Stimulated activated CD4-positive, alpha-beta T cell treated with anti-CD3 and anti-CD28 coated beads, Interleukin-15, amount 100 ng/mL, for 48 hours (primary cell): Measurements from ENCODE around the gene ADGRE3.
A peak's percentile ranks its signal among the peaks of the same experiment; 100 is the strongest.

Source experiments
- DNase-seq, 2 donors: peaks; one replicate each; pipeline ENCODE4 v3.0.0-alpha.2; 2020; ENCODE audit warnings: low read depth in 2 of 2

The ADGRE3 gene

DNA sequence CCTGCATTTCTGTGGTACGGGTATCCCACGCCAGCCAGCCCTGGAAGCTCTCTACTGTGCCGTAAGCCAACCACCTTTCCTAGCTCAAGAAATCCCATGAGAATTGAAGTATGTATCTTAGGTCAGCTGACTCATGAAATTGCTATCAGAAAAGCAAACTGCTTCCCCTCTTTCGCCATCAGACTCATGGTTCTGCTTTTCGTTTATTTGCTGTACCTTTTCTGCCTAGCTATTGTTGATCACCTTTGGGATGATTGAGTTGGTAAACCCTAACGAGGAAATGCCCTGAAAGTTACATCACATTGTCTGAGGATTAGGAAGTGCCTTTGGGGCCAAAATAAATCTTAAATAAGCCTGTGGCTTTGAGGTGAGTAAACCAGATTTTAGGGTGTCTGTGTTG lies at the start of gene ADGRE3:
TSS of gene ADGRE3 (minus strand) at position 81 of the 400 bp plus-strand sequence. CDS start at position 7, 74 bp downstream.
- no peak for DNase-seq

- DNase-seq = no peak
Observed at GRCh38 chr19:14722127-14722526, 47.5 kb upstream of the ADGRE3 start.

DNA sequence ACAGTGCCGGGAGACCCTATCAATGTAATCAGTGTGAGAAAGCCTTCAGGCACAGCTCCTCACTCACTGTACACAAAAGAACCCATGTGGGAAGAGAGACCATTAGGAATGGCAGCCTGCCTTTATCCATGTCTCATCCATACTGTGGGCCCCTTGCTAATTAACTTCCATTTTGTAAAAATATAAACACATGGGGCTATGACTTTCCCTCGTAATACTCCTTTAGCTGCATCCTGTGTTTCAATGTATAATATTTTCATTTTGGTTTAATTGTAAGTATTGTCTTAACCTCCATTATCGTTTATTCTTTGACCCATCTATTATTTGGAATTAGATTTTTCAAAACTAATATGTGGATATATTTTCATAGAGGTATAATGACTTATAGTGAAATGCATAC lies 44.5 kb upstream of the ADGRE3 start:
- DNase-seq = no peak

GRCh38 chr19:14718522-14719116 lies 44.0 kb upstream of the ADGRE3 start:
- DNase-seq = no peak

- DNase-seq = no peak
Observed at GRCh38 chr19:14715841-14716240, 41.2 kb upstream of the ADGRE3 start.

DNA sequence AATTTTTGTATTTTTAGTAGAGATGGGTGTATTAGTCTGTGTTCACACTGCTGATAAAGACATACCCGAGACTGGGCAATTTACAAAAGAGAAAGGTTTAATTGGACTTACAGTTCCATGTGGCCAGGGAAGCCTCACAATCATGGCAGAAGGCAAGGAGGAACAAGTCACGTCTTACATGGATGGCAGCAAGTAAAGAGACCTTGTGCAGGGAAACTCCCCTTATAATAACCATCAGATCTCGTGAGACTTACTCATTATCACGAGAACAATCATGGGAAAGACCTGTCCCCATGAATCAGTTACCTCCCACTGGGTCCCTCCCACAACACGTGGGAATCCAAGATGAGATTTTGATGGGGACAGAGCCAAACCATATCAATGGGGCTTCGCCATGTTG lies 29.8 kb upstream of the ADGRE3 start:
- DNase-seq = no peak

DNA sequence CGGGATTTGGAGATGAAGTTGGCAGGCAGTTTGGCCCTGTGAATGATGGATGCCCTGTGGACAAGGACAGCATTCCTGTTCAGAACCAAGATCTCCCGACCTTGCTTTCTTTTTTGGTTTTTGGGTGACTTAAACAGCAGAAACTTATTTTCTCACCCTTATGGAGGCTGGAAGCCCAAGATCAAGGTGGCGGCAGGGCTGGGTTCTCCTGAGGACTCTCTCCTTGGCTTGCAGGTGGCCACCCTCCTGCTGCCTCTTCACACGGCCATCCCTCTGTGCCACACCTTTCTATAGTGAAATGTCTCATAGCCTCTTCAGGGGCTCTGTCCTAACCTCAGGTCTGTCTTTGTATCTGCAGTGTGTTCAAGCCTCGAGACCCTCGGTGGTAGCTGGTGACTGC lies 29.2 kb upstream of the ADGRE3 start:
- DNase-seq = no peak

DNA sequence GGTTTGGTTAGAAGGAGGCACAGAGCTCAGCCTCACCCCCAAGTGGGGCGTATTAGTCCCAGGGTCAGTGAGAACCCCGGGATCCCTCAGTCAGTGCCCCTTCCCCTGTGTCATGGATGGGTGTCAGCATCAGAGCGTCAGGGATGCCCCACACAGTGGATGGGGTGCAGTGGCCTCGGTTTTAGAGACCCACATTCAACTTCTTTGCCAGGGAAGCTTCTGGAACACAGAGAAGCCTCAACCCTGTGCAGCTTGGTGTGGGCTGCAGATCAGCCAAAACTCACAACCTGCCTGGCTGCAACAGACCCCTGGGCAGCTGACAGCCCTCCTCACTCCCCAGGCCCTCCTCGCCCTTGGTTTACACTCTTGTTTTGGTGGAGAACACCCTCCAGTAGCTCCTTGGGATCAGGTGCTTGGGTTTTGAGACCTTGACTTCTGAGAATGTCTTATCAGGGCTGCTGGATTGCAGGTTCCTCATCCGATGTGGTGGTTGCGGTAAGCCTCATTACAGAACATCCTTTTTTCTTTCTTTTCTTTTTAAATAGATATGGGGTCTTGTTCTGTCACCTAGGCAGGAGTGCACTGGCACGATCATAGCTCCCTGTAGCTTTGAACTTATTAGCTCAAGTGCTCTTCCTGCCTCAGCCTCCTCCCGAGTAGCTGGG lies 26.2 kb upstream of the ADGRE3 start:
- no peak for DNase-seq

- DNase-seq = no peak
Observed at GRCh38 chr19:14699641-14700040, 25.0 kb upstream of the ADGRE3 start.

DNA sequence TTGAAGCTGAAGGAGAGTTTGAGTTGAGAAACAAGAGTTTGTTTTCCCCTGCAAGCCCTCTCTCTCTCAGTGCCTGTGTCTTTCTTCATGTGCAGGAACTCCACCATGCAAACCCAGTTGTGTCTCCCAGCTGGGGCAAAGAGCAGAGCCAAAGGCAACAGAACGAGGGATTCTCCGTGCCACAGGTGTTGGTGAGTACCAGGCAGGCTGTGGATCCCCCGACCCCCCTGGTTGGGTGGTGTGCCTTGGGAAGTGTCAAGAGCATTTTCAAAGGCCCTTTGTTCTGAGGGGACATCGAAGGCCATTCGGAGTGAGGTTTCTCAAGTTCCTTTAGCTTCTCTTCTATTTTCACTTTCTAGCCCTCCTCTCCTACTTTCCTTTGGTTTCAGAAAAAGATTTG lies 20.8 kb upstream of the ADGRE3 start:
- DNase-seq = no peak

- no peak for DNase-seq
Observed at GRCh38 chr19:14694641-14695266, 20.1 kb upstream of the ADGRE3 start.

- DNase-seq = peak; percentile 98 to 100
Observed at GRCh38 chr19:14689598-14690503, 15.2 kb upstream of the ADGRE3 start, which contains the start of gene ZNF333. ZNF333 (plus strand) TSS chr19:14690048; CDS start chr19:14693492, 3,444 bp downstream.

GRCh38 chr19:14686411-14686810 lies 11.8 kb upstream of the ADGRE3 start:
- DNase-seq = peak; percentile 7 to 8

- no peak for DNase-seq
Observed at GRCh38 chr19:14683439-14683838, 8.8 kb upstream of the ADGRE3 start.

- no peak for DNase-seq
Observed at GRCh38 chr19:14682084-14682483, 7.4 kb upstream of the ADGRE3 start.

DNA sequence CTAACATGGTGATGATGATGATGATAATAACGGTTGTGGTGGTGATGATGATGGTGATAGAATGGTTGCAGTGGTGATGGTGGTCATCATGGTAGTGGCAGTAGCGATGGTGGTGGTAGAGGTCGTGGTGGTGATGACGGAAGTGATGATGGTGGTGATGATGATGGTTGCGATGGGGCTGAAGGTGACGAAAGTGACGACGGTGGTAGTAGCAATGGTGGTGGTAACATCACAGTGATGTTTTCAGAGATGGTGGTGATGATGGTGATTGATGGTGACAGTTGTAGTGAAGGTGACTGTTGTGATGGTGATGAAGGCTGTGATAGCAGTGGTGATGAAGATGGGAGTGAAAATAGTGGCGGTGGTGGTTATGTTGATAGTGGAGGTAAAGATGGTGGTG lies 3.6 kb upstream of the ADGRE3 start:
- DNase-seq = no peak

DNA sequence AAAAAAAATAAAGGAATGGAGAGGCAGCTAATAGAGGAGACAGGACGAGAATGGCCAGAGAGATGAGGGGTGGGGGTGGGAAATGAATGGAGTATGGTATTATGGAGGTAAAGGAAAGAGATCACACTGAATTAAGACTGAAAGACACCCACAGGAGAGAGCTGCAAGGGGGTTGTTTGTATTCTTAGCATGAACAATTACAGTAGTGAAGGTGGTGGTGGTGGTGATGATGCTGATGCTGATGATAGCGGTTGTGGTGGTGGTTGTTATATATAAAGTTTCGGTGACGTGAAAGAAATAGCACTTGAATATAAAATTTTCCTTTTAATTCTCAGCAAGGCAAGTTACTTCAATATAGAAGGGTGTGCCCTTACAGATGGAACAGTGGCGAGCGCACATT lies 2.8 kb upstream of the ADGRE3 start:
- no peak for DNase-seq

DNA sequence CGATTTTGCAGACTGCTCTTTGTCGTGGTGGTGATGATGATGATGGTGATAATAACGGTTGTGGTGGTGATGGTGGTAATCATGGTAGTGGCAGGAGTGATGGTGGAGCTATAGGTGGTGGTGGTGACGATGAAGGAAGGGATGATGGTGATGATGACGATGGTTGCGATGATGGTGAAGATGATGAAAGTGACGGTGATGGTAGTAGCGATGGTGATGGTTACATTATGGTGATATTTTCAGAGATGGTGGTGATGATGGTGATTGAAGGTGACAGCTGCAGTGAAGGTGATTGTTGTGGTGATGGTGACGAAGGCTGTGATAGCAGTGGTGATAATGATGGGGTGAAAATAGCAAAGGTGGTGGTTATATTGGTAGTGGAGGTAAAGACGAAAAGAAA lies 2.1 kb upstream of the ADGRE3 start:
- DNase-seq = no peak

DNA sequence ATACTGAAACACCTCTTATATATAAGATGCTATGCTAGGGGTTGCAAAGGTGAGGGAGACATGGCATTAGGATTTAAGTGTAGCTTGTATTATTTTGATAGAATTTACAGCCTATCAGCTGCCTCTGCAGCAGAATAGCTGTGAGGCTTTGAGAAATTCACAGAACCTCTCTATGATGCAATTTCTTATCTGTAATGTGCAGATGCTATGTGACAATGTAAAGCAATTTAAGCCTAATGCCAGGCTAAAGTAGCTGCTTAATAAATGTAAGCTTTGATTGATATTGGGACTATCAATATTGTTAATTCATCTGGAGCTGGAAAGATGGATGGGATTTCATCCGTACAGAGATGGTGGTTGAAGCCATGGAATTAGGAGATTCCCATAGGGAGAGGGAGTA lies 1.6 kb downstream of the ADGRE3 start:
- DNase-seq = no peak

DNA sequence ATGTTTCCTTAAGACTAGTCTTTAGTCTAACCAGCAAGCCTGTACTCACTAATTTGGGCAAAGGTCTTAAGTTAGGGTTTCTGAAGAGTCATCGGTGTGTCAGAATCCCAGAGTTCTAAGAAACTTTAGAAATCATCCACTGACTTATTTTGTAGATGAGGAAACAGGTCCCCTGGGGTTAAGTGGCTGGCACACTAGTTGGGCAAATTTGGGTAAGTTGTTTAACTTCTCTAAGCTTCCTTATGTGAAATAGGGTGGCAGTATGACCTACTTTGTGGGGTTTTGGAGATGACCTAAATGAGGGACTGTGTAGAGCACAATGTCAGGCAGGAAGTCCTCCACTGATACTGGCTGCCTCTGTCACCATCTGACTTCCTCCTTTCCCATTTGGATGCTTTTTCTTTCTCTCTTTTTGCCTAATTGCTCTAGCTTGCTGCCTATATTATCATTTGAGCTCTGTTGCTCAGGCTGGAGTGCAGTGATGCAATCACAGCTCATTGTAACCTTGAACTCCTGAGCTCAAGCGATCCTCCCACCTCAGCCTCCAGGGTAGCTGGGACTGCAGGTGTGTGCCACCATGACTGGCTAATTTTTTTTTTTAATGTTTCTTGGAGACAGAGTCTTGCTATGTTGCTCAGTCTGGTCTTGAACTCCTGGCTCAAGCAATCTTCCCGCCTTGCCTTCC lies 2.3 kb downstream of the ADGRE3 start:
- DNase-seq = no peak

- DNase-seq = no peak
Observed at GRCh38 chr19:14670408-14670807, 4.2 kb downstream of the ADGRE3 start.

GRCh38 chr19:14669940-14670339 lies 4.7 kb downstream of the ADGRE3 start:
- DNase-seq = no peak
